Neutrophil (primary cell): ENCODE data around the gene SAMHD1.

Experiments
- H3K27ac ChIP-seq: fragments of 200-600 bp; sonication (generic); 2 replicates; pipeline ENCODE4 v1.5.1; 2016; ENCODE audit warnings: mild to moderate bottlenecking, moderate library complexity
- H3K27me3 ChIP-seq: fragments of 200-600 bp; sonication (generic); 2 replicates; pipeline ENCODE4 v1.6.0; 2016; ENCODE audit warnings: mild to moderate bottlenecking
- H3K36me3 ChIP-seq: fragments of 200-600 bp; sonication (generic); 2 replicates; pipeline ENCODE4 v1.5.1; 2017
- H3K4me1 ChIP-seq, 2 experiments: fragments of 200-600 bp in 1 of 2; sonication (generic) in 1 of 2; 1 replicate in 1 of 2; 2 replicates in 1 of 2; pipeline versions ENCODE4 v1.5.1 to v1.6.1; 2013 to 2016; ENCODE audit warnings: low read depth in 1 of 2, low read length in 1 of 2, mild to moderate bottlenecking in 1 of 2, moderate library complexity in 1 of 2; ENCODE audit not compliant: control insufficient read depth in 1 of 2, insufficient read depth in 1 of 2
- H3K4me3 ChIP-seq, 2 experiments: fragments of 200-600 bp in 1 of 2; sonication (generic) in 1 of 2; 1 replicate in 1 of 2; 2 replicates in 1 of 2; pipeline ENCODE4 v1.5.1; 2013 to 2016; ENCODE audit warnings: low read depth in 1 of 2, low read length in 1 of 2, mild to moderate bottlenecking in 1 of 2, moderate library complexity in 1 of 2
- H3K9me3 ChIP-seq: fragments of 200-600 bp; sonication (generic); 2 replicates; pipeline ENCODE4 v1.5.1; 2016
- TF ChIP-seq, protein P1 (sequence below): fragments of 200-600 bp; sonication (generic); IDR thresholded peaks from 2 replicates; pipeline ENCODE4 v1.5.1; 2016; ENCODE audit warnings: antibody characterized with exemption

Gene SAMHD1

DNA sequence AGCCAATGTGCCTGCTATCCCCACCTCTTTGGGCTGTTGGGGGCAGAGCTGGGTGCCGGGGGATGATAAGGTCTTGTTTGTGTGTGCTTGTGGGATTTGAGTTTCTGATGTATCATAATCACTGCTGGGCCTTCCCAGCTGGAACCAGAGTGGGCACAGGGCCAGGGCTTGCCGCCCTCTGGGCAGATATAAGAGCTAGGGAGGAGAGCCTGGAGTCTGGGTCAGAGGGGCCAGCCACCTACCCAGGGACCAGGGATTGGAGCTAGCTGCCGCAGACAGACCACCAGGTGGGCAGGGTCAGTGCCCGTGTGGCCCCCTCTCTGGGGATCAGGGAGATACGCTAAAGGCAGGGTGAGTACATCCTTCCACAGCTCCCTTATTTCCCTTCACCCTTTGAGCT is 78.7 kb downstream of the SAMHD1 start:
- H3K4me1 ChIP-seq: peaks cover 0 to 3% of the 10 kb centered on the region in 2 experiments
- no peaks in the 10 kb centered on the region for H3K9me3 ChIP-seq
- H3K4me3 ChIP-seq: no peak overlapping the region
- no peaks in the 10 kb centered on the region for H3K27me3 ChIP-seq
- TF ChIP-seq, protein P1, sequence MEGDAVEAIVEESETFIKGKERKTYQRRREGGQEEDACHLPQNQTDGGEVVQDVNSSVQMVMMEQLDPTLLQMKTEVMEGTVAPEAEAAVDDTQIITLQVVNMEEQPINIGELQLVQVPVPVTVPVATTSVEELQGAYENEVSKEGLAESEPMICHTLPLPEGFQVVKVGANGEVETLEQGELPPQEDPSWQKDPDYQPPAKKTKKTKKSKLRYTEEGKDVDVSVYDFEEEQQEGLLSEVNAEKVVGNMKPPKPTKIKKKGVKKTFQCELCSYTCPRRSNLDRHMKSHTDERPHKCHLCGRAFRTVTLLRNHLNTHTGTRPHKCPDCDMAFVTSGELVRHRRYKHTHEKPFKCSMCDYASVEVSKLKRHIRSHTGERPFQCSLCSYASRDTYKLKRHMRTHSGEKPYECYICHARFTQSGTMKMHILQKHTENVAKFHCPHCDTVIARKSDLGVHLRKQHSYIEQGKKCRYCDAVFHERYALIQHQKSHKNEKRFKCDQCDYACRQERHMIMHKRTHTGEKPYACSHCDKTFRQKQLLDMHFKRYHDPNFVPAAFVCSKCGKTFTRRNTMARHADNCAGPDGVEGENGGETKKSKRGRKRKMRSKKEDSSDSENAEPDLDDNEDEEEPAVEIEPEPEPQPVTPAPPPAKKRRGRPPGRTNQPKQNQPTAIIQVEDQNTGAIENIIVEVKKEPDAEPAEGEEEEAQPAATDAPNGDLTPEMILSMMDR: no peak
- H3K36me3 ChIP-seq: no peaks in the 10 kb centered on the region
- no peak overlapping the region for H3K27ac ChIP-seq

DNA sequence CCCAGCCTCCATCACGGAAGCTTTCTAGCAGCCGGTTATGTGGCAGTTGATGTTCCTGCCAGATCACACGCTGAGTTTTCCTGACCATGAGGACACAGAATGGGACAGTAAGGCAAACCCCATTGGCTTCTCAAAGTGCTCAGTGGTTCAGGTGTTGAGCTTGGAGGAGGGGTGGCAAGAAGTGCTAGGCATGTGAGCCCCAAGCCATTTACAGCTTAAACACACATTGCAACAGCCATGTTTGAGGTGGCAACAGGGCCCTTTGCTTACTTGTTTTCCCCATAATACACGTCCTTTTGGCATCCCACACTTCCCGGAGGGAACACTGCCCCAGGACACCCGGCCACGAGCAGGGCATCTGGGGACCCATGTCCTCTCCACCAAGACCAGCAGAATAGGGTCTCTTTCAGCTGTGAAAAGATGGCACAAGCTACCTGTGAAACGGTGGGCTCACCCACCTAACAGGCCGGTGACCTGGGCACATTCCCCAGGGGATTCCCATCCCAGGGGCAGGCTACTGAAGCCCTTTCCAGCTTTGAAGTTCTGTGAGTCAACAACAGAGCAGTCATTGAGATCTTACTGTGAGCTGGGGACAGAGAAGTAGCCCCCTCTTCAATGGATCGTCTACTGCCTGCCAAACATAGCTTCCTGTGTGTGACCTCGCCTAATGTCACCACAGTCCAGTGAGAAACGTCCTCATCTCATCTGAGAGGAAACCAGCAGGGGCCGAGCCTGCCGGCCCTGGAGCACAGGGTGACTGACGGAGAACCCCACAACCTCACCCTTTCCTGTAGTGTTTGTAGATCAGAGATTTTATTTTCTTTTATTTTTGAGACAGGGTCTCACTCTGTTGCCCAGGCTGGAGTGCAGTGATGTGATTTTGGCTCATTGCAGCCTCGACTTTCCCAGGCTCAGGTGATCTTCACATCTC is 79.6 kb downstream of the SAMHD1 start:
- Histone ChIP-seq H3K27me3 (no peaks in the 10 kb centered on the region), H3K9me3 (no peaks in the 10 kb centered on the region), H3K27ac (no peak overlapping the region), H3K4me3 (no peak overlapping the region), H3K36me3 (no peaks in the 10 kb centered on the region), H3K4me1 (peaks cover 0 to 3% of the 10 kb centered on the region in 2 experiments)
- TF ChIP-seq, protein P1: no peak

DNA sequence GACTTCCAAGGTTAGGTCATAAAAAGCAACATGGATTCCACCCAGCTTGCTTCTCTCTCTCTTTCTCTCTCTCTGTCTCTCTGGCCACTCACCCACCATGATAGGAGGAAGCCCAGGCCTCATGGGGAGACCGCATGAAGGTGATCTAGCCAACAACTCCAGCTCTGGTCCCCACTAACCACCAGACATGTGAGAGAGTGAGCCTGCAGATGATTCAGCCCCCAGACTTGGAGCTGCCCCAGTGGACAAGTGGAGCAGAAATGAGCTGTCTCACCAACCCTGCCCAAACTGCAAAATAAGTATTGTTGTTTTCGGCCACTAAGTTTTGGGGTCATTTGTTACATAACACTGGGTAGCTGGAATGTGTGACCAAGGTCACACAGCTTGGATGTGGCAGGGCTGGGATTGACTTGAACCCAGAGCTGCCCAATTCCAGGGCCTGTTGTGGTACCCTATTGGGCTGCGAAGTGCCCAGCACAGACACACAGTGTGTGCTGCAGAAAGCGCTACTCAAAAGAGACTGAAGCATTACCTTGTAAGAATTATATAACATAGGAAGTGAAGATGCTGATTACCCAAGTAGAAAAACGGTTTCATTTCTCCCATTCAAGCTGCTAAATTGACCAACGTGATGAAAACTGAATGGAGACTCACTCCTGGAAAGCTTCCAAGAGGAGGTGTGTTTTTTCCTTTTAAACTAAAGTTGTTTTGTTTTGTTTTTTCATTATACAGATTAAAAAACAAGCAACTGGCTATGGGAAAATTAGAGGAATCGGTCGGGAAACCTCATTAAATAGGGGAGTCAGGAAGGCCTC is 84.6 kb downstream of the SAMHD1 start:
- TF ChIP-seq, protein P1: no peak
- H3K9me3 ChIP-seq: no peaks in the 10 kb centered on the region
- H3K4me3 ChIP-seq: no peak overlapping the region
- H3K36me3 ChIP-seq: no peaks in the 10 kb centered on the region
- H3K4me1 ChIP-seq: peaks cover 5 to 9% of the 10 kb centered on the region in 2 experiments
- peaks cover 42% of the 10 kb centered on the region for H3K27me3 ChIP-seq
- no peak overlapping the region for H3K27ac ChIP-seq

DNA sequence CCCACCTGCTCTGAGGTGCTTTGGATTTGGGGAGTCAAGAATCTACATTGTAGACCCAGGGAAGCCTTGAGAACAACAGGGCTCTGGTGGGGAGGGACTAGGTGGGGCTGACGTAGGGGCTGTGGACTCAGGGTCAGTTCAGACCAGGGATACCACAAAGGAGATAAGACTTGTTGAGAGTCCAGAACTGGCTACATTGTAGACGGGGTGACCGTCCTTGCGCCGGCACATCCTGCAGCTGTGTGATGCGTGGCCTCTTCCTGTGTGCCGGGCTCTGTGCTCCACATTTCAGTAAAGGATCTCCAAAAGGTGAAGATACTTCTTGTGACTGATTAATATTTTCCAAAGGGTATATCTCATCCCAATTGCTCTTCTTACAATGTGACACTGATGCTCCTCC is 85.3 kb downstream of the SAMHD1 start:
- Histone ChIP-seq H3K9me3 (no peaks in the 10 kb centered on the region), H3K27ac (no peak overlapping the region)

DNA sequence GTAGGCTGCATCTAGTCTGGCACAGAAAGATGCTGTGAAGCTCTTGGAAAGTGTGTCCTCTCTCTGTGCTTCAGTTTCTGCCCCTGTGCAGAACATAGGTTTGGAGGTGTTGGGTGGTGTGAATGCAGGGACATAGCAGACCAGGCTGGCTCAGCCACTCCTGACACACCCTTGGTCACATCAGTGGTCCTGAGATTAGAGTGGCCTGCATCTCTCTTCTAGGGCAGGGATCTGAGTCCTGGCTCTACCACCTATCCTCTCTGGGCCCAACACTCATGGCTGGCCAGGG is 85.7 kb downstream of the SAMHD1 start:
- TF ChIP-seq, protein P1: no peak
- Histone ChIP-seq H3K27me3 (peaks cover 53% of the 10 kb centered on the region), H3K9me3 (no peaks in the 10 kb centered on the region), H3K36me3 (no peaks in the 10 kb centered on the region), H3K27ac (no peak overlapping the region), H3K4me1 (peaks cover 5 to 9% of the 10 kb centered on the region in 2 experiments), H3K4me3 (no peak overlapping the region)

More for the DNA sequence above, 85.3 kb downstream of the SAMHD1 start:
- Histone ChIP-seq H3K4me1 (peaks cover 5 to 9% of the 10 kb centered on the region in 2 experiments), H3K27me3 (peaks cover 49% of the 10 kb centered on the region), H3K36me3 (no peaks in the 10 kb centered on the region), H3K4me3 (no peak overlapping the region)
- TF ChIP-seq, protein P1: no peak
